K562 treated with DMSO at 1 percent for 12 hours (cell line): ENCODE measurements around the gene ADAMTSL3. TPM values are rescaled to one million over a fixed set of nuclear protein-coding genes. Genes with fewer than 3 reads are reported as not detected.

Experiments used
- total RNA-seq: library from RNA; unstranded; fragments of 300-600 nt; gene quantifications from 2 replicates; pipeline ENCODE4 v1.2.3, GENCODE V29; 2022; ENCODE audit not compliant: insufficient read depth

Gene ADAMTSL3
- not detected in 2 replicates for total RNA-seq

GRCh38 chr15:83653639-83654378 lies at the start of gene ADAMTSL3:
TSS of gene ADAMTSL3 (plus strand) at chr15:83654123. CDS start at chr15:83655762, 1,639 bp downstream.

Other genes starting within 250 kb of the ADAMTSL3 start
- 3.0 and 4.8 TPM in 2 replicates for gene SH3GL3, start 206.8 kb upstream of the ADAMTSL3 start, total RNA-seq